HK-2 (cell line): ENCODE measurements around the gene OAS3.

ENCODE experiments used
- DNase-seq: peaks from one replicate; pipeline ENCODE4 v3.0.0-alpha.2; 2018; ENCODE audit not compliant: unreplicated experiment

The OAS3 gene

GRCh38 chr12:112961074-112961473, 22.8 kb downstream of the OAS3 start:
- no peak for DNase-seq

GRCh38 chr12:112961536-112961935, 23.3 kb downstream of the OAS3 start:
- DNase-seq, result no peak

- DNase-seq, result no peak
Measured at GRCh38 chr12:112962561-112962960, 24.3 kb downstream of the OAS3 start.

- no peak for DNase-seq
Measured at GRCh38 chr12:112963227-112963861, 25.1 kb downstream of the OAS3 start.

- no peak for DNase-seq
Measured at GRCh38 chr12:112964067-112964670, 25.9 kb downstream of the OAS3 start.

- DNase-seq, result no peak
Measured at GRCh38 chr12:112964915-112965314, 26.6 kb downstream of the OAS3 start.

GRCh38 chr12:112965643-112966042, 27.4 kb downstream of the OAS3 start:
- no peak for DNase-seq

GRCh38 chr12:112967306-112967705, 29.0 kb downstream of the OAS3 start:
- no peak for DNase-seq

GRCh38 chr12:112967858-112968257, 29.6 kb downstream of the OAS3 start:
- DNase-seq, result no peak

- no peak for DNase-seq
Measured at GRCh38 chr12:112969547-112970306, 31.5 kb downstream of the OAS3 start.

- DNase-seq, result no peak
Measured at GRCh38 chr12:112970391-112970790, 32.1 kb downstream of the OAS3 start.

GRCh38 chr12:112971248-112971647, 33.0 kb downstream of the OAS3 start:
- DNase-seq, result no peak

GRCh38 chr12:112973011-112973735, 34.9 kb downstream of the OAS3 start:
- DNase-seq, result no peak

GRCh38 chr12:112973818-112974231, 35.6 kb downstream of the OAS3 start:
- DNase-seq, result no peak

GRCh38 chr12:112974904-112975303, 36.6 kb downstream of the OAS3 start:
- no peak for DNase-seq

GRCh38 chr12:112977139-112977538, 38.9 kb downstream of the OAS3 start:
- no peak for DNase-seq

GRCh38 chr12:112977641-112978040, 39.4 kb downstream of the OAS3 start:
- DNase-seq, result no peak

- DNase-seq, result no peak
Measured at GRCh38 chr12:112978163-112979040, 40.1 kb downstream of the OAS3 start, which contains the start of gene OAS2. Gene OAS2, plus strand, starts transcription at chr12:112978519. Its CDS starts 90 bp downstream, at chr12:112978609.

- DNase-seq, result no peak
Measured at GRCh38 chr12:112979041-112979680, 40.9 kb downstream of the OAS3 start.

- DNase-seq, result no peak
Measured at GRCh38 chr12:112980491-112981158, 42.4 kb downstream of the OAS3 start.
